Stimulated activated CD4-positive, alpha-beta T cell treated with anti-CD3 and anti-CD28 coated beads, Interleukin-1b, Interleukin-23, amount 100 ng/mL, for 1 hour (primary cell): ENCODE measurements around the gene TPP1.
A peak's percentile ranks its signal among the peaks of the same experiment; 100 is the strongest.

Source experiments
- DNase-seq, 2 donors: peaks; one replicate each; pipeline ENCODE4 v3.0.0-alpha.2; 2020; ENCODE audit warnings: low read depth in 2 of 2

The TPP1 gene

DNA sequence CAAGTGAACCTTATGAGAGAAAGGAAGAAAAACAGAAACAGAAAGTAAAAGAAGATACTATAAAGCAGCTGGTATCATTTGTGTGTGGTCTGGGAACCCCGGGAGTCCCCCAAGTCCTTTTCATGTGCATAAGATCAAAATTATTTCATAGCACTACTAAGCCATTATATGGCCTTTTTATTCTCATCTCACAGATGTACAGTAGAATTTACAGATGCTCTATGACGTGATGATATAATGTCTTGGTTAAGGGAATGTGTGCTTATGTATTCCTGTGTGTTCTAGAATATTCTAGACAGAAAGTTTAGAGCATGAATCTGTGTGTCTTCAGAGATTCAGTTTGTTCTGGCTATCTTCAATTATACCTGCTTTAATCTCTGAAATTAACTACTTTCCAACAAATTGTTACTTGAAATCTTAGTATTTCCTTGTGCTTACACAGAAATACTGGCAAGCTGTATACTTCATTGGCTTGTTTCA lies 8.6 kb upstream of the TPP1 start:
- no peak for DNase-seq

DNA sequence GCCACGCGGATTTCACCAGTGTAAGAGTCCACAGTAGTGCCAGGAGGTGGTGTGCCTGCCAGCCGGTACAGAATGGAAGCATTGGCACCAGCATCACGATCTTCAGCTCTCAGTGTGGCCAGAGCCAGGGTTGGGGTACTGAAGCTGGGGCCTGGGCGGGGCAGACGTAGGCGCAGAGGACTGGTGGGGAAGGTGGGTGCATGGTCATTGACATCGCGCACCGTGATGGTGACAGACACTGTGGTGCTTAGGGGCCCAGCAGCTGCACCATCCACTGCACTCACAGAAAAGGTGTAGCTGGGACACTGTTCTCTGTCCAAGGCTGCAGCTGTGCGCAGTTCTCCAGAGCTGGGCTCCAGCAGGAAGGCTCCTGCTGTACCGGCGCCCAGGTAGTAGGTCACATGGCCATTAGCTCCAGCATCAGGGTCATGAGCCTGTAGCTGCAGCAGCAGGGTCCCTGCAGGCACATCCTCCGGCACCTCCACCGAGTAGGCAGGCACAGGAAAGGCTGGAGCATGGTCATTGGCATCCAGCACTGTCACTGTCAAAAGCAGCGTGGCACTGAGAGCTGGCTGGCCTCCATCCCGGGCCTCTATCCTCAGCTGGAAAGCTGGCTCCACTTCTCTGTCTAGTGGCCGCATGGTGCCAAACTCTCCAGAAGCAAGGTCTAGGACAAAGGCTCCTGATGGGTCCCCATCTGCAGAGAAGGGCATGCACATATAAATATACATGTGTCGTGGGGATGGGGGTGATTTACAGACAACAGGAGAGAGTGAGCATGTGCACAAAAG lies 7.9 kb upstream of the TPP1 start:
- DNase-seq, result no peak

DNA sequence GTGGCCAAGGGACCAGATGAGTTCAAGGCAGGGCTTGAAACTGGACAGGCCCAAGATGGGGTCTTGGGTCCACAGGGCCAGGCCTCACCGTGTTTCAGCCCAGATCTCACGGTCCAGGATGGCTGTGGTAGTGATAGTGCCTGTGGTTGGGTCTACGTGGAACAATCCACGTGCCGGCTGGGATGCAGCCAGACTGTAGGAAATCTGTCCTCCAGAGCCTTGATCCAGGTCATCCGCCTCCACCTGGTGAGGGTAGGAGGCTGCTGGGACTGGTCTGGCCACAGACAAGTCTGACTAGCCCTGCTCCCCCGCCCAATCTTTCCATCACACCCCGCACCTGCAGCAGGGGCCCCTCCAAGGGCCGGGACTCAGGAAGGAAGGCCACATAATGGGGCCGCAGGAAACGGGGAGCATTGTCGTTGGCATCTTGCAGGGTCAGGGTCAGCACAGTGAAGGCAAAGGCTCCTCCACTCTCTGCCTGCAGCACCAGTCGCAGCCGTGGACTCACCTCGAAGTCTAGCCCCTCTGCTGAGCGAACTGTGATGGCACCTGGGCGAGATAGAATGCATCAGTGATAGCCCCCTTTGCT lies 6.7 kb upstream of the TPP1 start:
- DNase-seq, result no peak

DNA sequence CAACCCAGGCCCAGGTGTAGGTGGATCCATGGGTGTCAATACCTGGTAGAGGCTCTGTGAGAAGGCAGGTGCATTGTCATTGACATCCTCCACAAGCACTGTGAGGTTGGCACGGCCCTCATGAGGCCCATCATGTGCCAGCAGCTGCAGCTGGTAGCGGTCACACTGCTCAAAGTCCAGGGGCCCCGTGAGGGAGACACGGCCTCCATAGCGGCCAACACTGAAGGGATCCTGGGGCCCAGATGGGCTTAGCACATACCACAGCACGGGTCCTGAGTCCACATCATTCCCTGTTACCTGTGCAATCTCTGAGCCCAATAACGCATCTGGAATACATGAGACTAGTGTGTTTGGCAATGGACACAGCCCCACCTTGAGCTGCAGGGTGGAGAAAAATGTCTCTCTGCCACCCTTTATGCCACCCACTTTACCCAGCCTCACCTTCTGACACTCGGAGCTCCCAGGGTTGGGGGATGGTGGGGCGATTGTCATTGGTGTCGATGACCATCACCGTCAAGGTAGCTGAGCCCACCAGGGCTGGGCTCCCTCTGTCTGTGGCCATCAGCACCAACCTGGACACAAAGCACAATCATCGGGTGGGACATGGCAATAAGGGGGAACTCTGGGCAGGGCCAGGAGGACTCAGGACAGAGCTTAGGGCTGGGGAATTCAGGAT lies 6.1 kb upstream of the TPP1 start:
- DNase-seq, result no peak

DNA sequence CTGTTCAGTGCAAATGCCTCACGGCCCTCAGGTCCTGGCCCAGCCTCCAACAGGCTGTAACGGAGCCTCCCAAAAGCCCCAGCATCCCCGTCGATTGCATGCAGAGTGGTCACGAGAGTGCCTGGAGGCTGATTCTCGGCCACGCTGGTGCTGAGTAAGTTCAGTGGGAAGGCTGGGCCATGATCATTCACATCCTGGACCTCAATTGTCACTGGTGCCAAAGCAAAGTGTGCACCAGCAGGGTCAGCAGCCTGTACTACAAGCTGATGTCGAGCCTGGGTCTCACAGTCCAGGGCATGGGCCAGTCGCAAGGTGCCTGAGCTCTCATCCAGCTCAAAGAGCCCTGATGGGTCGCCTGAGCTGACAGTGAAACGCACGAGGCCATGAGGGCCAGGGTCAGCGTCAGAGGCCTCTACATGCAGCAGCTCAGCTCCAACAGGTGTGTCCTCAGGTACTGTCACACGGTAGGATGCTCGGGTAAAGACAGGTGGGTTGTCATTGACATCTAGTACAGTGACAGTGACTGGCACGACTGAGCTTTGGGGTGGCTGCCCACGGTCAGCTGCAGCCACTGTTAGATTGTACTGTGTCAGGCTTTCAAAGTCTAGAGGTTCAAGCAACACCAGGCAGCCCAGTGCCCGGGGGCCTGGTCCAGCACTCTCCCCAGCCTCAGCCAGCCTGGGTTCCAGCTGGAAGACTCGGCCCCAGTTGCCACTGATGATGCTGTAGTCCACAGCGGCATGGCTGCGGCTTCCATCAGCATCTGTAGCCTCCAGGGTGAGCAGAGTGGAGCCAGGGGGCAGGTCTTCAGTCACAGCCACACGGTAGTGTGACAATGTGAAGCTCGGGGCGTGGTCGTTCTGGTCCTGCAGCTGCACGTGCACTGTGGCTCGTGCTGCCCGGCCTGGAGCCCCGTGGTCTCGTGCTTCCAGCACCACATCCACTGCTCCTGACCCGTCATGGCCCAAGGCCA lies 4.5 kb upstream of the TPP1 start:
- no peak for DNase-seq

DNA sequence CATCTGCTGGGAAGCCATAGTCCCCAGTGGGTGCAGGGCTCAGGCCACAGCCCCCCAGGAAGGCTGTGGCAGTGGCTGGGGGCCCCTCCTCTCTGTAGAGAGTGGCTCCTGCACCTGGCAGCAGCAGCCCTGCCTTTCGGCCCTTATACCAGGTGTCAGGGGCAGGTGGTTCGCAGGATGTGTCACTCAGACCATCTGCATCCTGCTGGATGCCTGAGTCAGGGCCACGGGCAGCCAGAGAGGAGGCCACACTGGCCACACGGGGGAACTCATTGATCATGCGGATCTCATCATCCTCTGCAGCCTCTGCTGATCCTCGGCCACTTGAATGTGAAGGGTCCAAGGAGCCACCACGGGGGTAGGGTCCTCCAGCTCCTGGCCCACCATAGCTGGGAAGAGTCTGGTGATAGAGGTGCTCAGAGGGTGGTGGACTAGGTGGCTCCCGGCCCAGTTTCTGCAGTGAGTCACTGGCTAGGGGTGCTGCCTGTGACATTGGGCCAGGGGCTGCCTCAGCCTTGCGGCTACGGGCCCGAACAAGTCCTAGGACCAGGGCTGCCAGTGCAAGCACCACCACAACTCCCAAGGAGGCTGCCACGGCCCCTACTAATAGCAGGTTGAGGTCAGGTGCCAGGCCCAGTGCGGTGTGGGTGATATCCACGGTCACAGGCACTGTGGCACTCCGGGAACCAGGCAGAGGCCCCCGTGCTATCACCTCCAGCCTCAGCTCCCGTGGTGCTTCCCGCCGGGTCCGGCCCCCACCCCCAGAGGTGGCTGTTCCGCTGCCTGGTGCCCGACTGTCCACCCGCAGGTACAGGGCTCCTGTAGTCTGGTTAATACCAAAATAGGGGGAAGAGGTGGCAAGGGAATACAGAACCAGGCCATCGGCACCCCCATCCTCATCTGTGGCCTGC lies 3.3 kb upstream of the TPP1 start:
- no peak for DNase-seq

DNA sequence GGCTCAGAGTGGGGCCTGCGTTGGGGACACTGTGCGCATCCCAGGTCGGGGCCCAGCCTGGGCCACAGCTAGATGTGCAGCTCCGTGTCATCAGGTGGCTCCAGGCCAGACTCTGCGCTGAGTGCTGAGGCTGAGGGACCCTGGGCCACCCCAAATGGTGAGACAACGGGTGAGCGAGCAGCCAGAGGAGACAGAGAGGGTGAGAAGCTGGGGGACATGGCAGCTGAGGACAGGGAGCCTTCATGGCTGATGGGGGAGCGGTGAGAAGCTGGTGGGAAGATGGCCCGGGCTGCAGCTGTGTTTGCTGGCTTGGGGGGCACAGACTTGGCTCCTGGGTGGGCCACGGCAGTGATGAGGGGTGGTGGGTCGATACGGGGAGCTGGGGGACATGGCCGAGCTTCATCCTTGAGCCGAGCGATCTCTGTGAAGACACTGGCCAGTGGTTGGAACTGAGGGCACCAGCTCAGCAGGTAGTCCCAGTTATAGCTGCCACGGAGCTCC lies 2.5 kb upstream of the TPP1 start:
- DNase-seq, result no peak

DNA sequence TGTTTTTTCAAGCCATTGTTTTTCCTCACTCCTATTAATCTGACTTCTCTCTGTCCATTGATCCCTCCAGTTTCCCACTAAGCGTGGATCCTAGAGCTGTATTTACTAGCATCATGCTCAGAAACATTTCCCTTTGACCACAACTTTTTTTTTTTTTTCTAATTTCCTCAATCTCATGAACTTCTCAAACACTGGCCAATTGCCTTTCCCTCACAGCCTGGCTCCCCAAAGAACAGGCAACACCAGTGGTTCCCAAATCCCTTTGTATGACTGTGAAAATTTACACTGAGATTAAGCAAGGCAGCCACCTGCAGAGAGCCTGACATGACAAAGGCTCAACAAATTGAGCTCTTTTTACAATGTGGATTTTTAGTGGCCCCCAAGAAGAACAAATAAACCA lies 1.4 kb upstream of the TPP1 start:
- no peak for DNase-seq

DNA sequence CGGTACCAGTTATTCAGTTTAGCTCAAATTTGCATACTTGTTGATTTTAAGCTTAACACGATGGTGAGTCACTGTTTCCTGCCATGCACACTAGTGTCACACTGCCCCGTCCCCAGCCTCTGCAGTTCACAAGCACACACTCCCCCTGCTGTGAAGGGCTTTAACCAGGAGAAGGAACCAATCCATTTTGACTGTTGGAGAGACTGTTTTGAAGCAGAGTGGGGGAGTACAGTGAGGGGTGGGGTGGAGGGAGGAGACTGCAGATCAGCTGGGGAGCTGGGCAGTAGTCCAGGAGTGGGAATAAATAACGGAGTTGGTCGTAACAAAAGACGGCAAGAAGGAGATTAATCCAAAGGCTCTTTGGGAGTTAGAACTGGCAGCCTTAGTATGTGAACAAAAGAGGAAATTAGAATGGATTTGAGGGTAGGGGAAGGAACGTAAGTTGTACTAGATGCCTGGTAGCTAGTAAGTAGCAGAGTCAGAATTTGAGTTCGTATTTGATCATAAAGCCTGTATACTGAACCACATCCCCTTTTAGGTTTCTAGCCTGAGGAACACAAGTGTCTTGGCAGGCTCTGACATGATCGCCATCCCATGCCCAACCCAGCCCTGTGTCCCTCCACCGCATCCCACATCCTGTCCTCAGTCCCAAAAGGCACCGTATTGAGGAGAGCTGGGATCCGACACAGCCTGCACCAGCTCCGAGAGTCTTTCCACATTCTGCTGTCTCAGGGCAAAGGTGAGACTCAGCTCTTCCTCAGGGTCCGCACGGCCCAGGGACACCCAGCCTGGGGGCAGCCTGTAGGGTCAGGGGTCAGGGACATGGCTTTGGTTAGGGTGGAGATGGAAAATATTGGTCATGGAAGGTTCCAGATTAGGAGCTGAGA lies 862 bp downstream of the TPP1 start:
- DNase-seq, result peak in 1 of 2 donors; percentile 51

DNA sequence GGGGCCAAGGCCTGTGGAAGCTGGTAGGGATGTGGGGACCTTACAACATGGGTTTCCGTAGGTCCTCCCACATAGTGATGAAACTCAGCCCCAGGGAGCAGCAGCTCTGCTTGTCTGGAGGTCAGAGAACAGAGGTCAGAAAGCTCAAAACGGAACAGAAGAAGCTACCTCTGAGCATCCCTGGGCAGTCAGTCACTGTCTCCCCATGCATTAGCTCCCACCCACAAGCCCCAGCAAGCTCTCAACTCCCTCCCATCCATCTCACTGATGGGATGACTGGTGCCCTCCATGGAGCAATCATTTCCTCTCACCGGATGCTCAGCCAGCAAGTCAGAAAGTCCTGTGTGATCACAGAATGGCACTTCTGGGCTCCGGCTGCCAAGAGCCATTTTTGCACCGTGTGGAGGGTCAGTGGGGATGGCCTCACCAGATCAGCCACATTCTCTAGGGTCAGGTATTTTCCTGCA lies 1.9 kb downstream of the TPP1 start:
- DNase-seq, result no peak

DNA sequence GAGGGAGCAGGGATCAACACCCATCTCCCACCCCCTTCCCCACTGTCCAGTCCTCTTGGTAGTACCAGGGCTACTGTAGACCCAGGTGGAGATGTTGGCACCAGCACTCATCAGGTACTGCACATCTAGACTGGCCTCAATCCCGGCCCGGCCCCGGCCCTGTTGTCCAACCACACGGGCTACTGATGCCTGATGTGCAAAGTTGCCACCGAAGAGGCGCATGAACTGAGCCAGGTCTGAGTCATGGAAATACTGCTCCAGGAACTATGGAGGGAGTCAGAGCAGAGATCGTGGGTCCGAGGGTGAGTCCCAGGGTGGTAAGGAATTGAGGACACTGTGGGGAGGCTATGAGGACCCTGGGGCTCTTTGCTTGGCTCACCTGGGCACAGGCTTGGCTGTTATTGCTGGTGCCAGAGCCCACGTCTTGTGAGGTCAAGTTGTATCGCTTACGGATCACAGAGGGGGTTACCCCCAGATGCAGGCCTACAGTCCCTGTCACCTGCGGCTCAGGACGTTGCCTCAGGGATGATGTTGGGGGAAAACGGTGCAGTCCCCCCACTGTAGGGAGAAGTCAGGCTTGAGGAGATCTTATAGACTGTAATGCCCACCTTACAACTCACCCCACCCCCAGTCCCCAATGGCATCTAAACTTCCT lies 2.5 kb downstream of the TPP1 start:
- no peak for DNase-seq

DNA sequence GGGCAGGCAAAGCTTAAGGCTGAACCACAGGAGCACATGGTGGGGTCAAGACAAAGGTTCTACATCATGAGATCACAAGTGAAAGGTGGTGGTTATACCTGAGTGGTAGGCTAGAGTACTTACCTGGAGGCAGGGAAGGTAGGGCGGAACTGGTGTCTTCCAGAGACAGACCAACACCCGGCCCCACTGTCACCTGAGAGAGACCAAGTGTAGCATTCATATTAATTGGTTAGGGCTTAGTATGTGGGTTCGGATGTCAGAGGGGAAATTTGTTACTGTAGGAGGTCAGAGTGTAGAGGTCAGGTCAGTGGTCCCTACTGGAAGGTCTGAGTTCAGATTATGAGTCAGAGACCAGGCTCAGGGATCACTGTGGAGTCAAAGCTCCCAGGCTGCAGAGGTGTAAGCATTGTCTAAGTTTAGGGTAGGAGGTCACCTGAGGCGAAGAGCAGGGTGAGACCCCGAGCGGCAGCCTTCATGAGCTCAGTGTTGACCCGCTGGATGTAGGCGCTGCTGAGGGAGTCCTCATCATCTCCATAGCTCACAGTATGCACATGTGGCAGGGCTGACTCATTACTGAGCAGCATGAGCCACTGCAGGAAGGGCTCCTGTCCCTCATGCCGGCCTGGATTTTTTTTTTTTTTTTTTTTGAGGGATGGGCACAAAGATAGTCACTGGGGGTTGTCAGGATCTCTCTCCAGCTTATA lies 3.2 kb downstream of the TPP1 start:
- DNase-seq, result no peak

DNA sequence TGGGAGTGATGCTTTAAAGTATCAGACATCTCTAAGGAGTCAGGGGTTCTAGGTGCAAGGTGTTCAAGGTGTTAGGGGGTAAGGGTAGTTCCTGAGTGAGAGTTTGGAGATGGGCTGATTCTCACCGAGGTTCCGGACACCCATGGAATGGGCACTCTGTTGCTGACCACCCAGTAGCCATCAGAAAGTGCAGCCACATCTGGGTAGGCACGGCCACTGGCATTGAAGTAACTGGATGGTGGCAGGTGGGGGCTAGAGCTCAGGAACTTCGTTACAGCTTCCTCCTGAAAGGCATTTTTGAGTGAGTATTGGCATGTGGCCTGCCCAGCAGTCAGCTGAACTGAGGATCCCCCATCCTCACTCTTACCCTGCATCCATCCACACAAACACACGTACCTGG lies 4.2 kb downstream of the TPP1 start:
- no peak for DNase-seq

DNA sequence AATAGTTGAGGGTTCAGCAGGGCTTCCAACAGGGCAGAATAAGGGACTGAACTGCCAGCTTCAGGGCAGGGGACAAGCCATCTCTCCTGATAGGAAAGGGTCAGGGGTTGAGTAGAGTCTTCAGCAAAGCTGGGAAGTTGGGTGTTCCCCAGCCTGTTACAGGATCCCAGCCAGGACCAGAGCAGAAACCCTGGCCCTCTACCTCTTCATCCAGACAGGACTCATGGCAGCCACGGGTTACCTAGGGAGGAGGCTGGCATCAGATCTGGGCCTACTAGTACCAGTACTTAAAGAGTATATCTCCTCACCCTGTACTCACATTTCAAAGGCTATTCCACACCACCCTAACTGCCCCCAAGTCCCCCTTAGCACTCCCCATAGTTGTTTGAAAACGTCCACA lies 4.8 kb downstream of the TPP1 start:
- DNase-seq, result no peak

DNA sequence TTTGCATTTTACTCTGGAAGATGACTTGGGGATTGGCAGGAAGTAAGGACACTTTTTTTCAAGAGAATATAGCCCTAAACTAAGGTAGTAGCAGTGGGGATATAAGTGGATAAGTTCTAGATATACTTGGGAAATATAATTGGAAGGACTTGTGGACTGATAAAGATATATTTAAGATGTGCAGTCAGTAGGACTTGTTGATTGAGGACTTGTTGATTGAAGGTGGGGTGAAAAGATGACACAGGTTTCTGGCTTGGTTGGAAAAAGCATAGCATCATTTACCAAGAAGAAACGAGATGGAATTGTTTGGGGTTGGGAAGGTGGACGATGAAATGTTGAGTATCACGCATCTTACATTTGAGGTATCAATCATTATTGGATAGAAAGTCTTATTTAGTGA lies 5.7 kb downstream of the TPP1 start:
- no peak for DNase-seq

DNA sequence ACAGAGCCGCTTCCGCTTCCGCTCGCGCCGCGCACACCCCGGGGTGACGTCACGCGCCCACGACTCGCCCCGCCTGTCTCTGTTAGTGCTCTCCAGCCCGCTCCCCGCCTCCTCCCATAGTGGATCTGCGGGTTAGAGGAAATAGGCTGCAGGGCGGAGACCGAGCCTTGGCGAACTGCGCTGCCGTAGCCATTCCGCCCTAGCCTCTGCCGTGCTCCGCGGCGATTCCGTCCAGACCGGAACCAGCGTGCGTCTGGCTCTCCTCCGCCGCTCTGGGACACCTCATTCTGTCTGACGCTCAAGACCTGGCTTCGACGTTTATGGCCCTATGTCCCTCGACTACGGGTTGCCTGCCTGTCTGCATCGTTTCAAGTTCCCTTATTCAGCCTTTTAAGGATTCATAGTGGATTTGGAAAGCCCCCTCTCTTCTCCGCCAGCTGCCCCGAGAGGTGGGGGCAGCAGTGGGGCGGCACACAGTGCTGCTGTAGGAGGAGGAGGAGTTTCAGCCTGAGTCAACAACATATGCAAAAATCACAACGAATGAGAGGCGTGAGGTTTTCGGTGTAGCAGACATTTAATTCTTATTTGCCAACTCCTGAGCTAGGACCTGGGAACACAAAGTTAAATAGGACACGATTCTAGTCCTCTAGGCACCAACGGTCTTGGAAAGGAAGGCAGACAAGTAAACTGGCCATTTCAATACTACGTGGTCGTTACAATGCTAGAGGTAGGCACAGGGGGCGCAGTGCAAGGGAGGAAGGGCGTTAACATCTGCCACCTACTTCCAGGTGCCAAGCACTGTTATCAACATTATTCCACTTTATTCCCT lies 6.8 kb downstream of the TPP1 start, which contains the start of gene TAF10:
TSS of gene TAF10 (minus strand) at position 4 of the 829 bp plus-strand sequence. CDS start 27 bp downstream, outside the sequence.
- peak; percentile 83 to 92 for DNase-seq

DNA sequence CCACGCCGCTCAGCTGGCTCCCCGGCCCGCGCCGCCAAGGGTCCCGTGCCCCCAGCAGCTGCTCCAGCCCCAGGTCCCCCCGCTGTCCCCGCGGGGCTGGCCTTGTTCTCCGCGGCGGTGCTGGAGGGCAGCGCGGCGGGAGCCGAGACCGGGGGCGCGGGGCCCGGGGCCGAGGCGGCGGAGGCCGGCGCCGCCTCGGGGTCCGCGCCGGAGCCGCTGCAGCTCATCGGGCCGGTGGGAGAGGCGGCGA lies 7.3 kb downstream of the TPP1 start:
- no peak for DNase-seq
